HepG2 (cell line): ENCODE measurements around the gene SLC25A22. TPM values are rescaled to one million over a fixed set of nuclear protein-coding genes. Genes with fewer than 3 reads are reported as not detected.

ENCODE experiments used
- ASH2L ChIP-seq: fragments of 300-600, 200-600 bp; sonication (generic); IDR thresholded peaks from 2 replicates; pipeline ENCODE4 v1.7.0; 2017; ENCODE audit warnings: low read depth, mild to moderate bottlenecking, moderate library complexity, mixed read lengths, low read length; ENCODE audit not compliant: insufficient read length
- ELF3 ChIP-seq: IDR thresholded peaks from 2 replicates; pipeline ENCODE4 v1.6.1; 2016; ENCODE audit warnings: missing genetic modification reagents, missing compliant biosample characterization
- IKZF4 ChIP-seq: sonication (generic); formaldehyde crosslinking; IDR thresholded peaks from 2 replicates; pipeline ENCODE4 v1.5.1; 2020; ENCODE audit warnings: borderline replicate concordance, mild to moderate bottlenecking, low read depth, missing genetic modification reagents; ENCODE audit errors: not compliant biosample characterization
- JUN ChIP-seq: sonication (generic); formaldehyde crosslinking; IDR thresholded peaks from 2 replicates; pipeline ENCODE4 v1.4.0; 2020; ENCODE audit warnings: mild to moderate bottlenecking, missing genetic modification reagents
- NFKBIZ ChIP-seq: IDR thresholded peaks from 2 replicates; pipeline ENCODE4 v1.6.1; 2018; ENCODE audit warnings: missing genetic modification reagents, missing compliant biosample characterization
- NPAS2 ChIP-seq: sonication (generic); formaldehyde crosslinking; IDR thresholded peaks from 2 replicates; pipeline ENCODE4 v1.8.0; 2022; ENCODE audit warnings: mild to moderate bottlenecking, missing genetic modification reagents, borderline replicate concordance
- SNAPC2 ChIP-seq: sonication (generic); formaldehyde crosslinking; IDR thresholded peaks from 2 replicates; pipeline ENCODE4 v1.8.1; 2022; ENCODE audit warnings: mild to moderate bottlenecking, missing genetic modification reagents
- ZFY ChIP-seq: sonication (generic); formaldehyde crosslinking; IDR thresholded peaks from 2 replicates; pipeline ENCODE4 v1.4.0; 2020; ENCODE audit warnings: missing genetic modification reagents
- ZNF670 ChIP-seq: sonication (generic); formaldehyde crosslinking; IDR thresholded peaks from 2 replicates; pipeline ENCODE4 v1.8.0; 2022; ENCODE audit warnings: mild to moderate bottlenecking, missing genetic modification reagents, borderline replicate concordance
- ZNF788 ChIP-seq: sonication (generic); formaldehyde crosslinking; IDR thresholded peaks from 2 replicates; pipeline ENCODE4 v1.5.0; 2020; ENCODE audit warnings: mild to moderate bottlenecking, missing genetic modification reagents, borderline replicate concordance
- ZNF790 ChIP-seq: sonication (generic); formaldehyde crosslinking; IDR thresholded peaks from 2 replicates; pipeline ENCODE4 v1.8.0; 2022; ENCODE audit warnings: missing genetic modification reagents, mild to moderate bottlenecking, borderline replicate concordance
- polyA plus RNA-seq, 8 experiments: library from polyadenylated mRNA; depleted of rRNA in 3 of 8; stranded (reverse) in 7 of 8; unstranded in 1 of 8; fragments of >200 nt; fragmentation: Illumina TruSeq in 4 of 8; extraction: Trizol in 4 of 8; gene quantifications; 2 replicates each; pipeline versions ENCODE4 v1.2.1 to v1.2.3, GENCODE V29; 2011 to 2016; ENCODE audit warnings: low read depth in 4 of 8, missing spikeins in 1 of 8, mixed read lengths in 1 of 8; ENCODE audit not compliant: insufficient read depth in 1 of 8
- total RNA-seq, 5 experiments: library from RNA; depleted of rRNA; stranded (reverse); fragments of >200 nt; fragmentation: Illumina TruSeq; extraction: Trizol; gene quantifications; 2 replicates each; pipeline ENCODE4 v1.2.3, GENCODE V29; 2016; ENCODE audit warnings: low read depth in 1 of 5
- TF ChIP-seq, protein P1 (sequence below), 2 experiments: fragments of 450-650 bp in 1 of 2; sonication (generic) in 1 of 2; formaldehyde crosslinking in 1 of 2; IDR thresholded peaks; 2 replicates each; pipeline versions ENCODE4 v1.6.1 to v1.8.0; 2016 to 2022; ENCODE audit warnings: antibody characterized with exemption in 1 of 2, mild to moderate bottlenecking in 1 of 2, missing genetic modification reagents in 1 of 2
- TF ChIP-seq, protein P2 (sequence below): sonication (generic); formaldehyde crosslinking; conservative IDR thresholded peaks from 2 replicates; pipeline ENCODE4 v1.4.0; 2020; ENCODE audit warnings: missing genetic modification reagents
- TF ChIP-seq, protein P3 (sequence below): IDR thresholded peaks from 2 replicates; pipeline ENCODE4 v1.6.1; 2018; ENCODE audit warnings: missing genetic modification reagents

Gene SLC25A22
- total and polyA plus RNA-seq, 2 of the 13 experiments (the other 11 are each of a cell fraction or from before 2014, with no cell fraction given) = 12.4 to 19.2 TPM

DNA sequence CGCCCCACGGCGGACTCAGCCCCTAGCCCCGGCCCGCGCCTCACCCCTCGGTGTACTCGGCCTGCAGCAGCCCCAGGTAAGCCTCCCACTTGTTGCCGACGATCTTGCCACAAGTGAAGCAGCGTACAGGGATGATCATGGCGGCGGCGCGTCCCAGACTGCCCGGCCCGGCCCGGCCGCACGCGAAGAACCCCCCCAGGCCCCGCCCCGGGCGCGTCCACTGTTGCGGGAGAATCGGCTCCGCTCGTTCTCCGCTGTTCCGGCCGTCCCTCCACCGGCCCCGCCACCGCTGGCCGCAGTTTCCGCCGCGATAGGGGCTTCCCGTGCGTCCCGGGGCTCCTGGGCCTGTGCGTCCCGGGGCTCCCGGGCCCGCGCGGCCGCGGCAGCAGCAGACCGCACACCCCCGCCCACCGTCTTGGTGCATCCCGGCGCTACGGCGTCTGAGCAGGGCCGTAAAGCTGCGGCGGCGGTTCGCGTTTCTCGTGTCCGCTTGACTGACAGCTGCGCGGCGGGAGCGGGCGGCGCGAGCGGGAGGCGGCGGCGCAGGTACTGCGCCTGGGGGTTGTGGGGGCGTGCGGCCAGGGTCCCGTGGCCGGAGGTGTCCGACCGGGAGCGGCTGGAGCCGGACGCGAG is 44.4 kb upstream of the SLC25A22 start, which contains the start of the genes POLR2L and TSPAN4 (continued):
- TF ChIP-seq, protein P1, sequence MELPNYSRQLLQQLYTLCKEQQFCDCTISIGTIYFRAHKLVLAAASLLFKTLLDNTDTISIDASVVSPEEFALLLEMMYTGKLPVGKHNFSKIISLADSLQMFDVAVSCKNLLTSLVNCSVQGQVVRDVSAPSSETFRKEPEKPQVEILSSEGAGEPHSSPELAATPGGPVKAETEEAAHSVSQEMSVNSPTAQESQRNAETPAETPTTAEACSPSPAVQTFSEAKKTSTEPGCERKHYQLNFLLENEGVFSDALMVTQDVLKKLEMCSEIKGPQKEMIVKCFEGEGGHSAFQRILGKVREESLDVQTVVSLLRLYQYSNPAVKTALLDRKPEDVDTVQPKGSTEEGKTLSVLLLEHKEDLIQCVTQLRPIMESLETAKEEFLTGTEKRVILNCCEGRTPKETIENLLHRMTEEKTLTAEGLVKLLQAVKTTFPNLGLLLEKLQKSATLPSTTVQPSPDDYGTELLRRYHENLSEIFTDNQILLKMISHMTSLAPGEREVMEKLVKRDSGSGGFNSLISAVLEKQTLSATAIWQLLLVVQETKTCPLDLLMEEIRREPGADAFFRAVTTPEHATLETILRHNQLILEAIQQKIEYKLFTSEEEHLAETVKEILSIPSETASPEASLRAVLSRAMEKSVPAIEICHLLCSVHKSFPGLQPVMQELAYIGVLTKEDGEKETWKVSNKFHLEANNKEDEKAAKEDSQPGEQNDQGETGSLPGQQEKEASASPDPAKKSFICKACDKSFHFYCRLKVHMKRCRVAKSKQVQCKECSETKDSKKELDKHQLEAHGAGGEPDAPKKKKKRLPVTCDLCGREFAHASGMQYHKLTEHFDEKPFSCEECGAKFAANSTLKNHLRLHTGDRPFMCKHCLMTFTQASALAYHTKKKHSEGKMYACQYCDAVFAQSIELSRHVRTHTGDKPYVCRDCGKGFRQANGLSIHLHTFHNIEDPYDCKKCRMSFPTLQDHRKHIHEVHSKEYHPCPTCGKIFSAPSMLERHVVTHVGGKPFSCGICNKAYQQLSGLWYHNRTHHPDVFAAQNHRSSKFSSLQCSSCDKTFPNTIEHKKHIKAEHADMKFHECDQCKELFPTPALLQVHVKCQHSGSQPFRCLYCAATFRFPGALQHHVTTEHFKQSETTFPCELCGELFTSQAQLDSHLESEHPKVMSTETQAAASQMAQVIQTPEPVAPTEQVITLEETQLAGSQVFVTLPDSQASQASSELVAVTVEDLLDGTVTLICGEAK (IDR thresholded peaks at IDR 0.05) = no peak
- TF ChIP-seq, protein P1 (CRISPR knock-in tag; IDR thresholded peaks at IDR 0.05) = peak; percentile 36
- TF ChIP-seq ZFY (peak; percentile 90), NFKBIZ (0 out of 2 replicates have a peak, but pooled peaks have one; percentile 21), ZNF790 (peak; percentile 67; the same call in 1 of the 2 replicates), ZNF670 (CRISPR knock-in tag) (peak; percentile 36; the same call in 1 of the 2 replicates), SNAPC2 (peak; percentile 67; the same call in 1 of the 2 replicates), JUN (CRISPR knock-in tag) (0 out of 2 replicates have a peak, but pooled peaks have one; percentile 26), ZNF788 (CRISPR knock-in tag) (peak; percentile 41; the same call in 1 of the 2 replicates), IKZF4 (CRISPR knock-in tag) (peak; percentile 87), NPAS2 (no peak), ASH2L (peak; percentile 91), ELF3 (peak; percentile 52; the same call in 1 of the 2 replicates)
- TF ChIP-seq, protein P2, sequence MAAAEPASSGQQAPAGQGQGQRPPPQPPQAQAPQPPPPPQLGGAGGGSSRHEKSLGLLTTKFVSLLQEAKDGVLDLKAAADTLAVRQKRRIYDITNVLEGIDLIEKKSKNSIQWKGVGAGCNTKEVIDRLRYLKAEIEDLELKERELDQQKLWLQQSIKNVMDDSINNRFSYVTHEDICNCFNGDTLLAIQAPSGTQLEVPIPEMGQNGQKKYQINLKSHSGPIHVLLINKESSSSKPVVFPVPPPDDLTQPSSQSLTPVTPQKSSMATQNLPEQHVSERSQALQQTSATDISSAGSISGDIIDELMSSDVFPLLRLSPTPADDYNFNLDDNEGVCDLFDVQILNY (CRISPR knock-in tag) = peak; percentile 77
- TF ChIP-seq, protein P3, sequence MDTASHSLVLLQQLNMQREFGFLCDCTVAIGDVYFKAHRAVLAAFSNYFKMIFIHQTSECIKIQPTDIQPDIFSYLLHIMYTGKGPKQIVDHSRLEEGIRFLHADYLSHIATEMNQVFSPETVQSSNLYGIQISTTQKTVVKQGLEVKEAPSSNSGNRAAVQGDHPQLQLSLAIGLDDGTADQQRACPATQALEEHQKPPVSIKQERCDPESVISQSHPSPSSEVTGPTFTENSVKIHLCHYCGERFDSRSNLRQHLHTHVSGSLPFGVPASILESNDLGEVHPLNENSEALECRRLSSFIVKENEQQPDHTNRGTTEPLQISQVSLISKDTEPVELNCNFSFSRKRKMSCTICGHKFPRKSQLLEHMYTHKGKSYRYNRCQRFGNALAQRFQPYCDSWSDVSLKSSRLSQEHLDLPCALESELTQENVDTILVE (CRISPR knock-in tag) = 0 out of 2 replicates have a peak, but pooled peaks have one; percentile 79
